Superior temporal gyrus (tissue), 1 donor: ENCODE measurements around the gene EFHD2.
"Not testable (repeated sequence)": the region's sequence is repeated elsewhere in the genome, so short reads cannot be mapped to it uniquely, and the experiment has no call there.

Source experiments
- DNase-seq: peaks from one replicate; pipeline ENCODE4 v3.0.0-alpha.2; 2016; ENCODE audit errors: extremely low spot score

The EFHD2 gene, protein sequence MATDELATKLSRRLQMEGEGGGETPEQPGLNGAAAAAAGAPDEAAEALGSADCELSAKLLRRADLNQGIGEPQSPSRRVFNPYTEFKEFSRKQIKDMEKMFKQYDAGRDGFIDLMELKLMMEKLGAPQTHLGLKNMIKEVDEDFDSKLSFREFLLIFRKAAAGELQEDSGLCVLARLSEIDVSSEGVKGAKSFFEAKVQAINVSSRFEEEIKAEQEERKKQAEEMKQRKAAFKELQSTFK

DNA sequence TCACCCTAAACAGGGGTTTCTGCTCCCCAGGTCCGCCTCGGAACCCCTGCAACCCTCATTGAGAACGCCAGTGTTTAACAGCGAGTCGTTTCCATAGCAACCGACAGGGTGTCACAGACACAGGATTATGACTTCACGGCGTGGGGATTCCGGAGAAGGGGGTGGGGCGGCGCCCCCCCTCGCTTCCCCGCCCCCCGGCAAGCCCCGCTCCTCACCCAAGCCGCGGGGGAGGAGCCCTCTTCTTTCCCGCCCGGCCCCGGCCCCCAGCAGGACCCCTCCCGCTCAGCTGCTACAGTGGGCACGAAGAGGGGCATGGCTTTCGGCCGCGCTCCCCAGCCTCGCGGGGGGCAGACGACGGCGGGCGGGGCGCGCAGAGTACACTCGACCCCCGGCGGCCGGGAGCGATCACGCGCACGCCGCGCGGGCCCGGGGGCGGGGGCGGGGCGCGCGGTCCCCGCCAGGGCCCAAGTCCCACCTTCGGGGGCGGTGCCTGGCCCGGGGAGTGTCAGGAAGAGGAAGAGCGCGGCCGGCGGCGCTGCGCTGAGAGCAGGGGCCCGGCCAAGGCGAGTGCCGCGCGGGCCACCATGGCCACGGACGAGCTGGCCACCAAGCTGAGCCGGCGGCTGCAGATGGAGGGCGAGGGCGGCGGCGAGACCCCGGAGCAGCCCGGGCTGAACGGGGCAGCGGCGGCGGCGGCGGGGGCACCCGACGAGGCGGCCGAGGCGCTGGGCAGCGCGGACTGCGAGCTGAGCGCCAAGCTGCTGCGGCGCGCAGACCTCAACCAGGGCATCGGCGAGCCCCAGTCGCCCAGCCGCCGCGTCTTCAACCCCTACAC, at the start of gene EFHD2:
Gene EFHD2, plus strand, starts transcription at position 501 of the 835 bp plus-strand sequence. Its CDS starts 84 bp downstream, at position 585.
- DNase-seq, result peak; percentile 51

DNA sequence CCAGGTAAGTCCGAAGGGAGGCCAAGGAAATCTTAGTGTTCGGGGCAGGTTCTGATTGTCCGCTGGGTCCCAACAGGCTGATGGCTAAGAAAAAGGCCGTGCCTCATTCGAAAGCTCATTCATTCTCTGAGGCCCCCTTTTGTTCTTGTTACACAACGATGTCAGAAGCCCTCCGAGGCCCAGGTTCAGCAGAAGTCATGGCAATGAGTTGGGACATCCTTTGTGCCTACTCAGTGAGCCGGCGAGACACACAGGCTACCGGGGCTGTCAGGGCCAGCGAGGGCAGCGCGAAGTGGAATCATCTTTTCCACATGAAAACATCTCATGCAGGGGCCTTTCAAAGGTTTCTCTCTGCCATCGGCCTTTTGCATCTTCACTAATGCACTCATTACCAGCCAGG, 49.0 kb upstream of the EFHD2 start:
- no peak for DNase-seq

DNA sequence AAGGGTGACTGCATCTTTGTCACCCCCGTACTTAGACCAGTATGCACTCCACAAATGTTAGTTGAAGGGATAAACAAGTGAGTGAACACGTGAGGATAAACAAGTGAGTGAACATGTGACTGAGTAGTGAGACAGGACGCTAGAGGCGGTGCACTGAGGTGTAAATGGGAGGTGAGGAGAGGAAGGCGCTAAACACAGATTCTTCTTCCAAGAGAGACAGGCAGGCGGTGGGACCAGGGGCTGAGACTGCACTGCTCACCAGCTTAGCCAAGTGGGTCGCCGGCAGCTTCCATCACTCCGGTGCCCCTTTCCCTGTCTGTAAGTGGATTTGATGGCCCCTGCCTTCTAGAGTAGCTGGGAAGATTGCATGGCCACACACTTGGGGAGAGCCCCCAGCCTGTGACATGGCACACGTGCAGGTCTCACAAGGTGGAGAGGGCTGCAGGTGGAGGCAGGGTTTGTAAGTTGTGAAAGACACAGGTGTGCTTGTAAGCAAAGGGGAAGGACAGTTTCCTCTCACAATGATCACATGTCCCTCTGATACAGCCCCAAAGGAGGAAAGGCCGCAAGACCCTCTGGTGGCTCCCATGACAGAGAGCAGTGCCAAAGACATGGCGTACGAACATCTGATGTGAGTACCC, 47.5 kb upstream of the EFHD2 start:
- no peak for DNase-seq

DNA sequence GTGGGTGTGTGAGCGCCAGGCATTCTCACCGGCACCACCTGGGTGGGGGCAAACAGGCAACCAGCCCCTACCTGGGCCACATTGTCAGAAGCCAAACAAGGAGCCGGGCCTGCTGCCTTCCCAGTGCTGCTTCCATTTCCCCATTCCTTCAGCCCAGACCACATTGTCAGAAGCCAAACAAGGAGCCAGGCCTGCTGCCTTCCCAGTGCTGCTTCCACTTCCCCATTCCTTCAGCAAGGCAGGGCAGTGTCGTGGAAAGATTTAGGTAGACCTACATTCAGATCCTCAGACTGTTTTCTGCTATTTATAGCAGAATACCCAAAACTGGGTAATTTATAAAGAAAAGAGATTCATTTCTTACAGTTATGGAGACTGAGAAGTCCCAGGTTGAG, 47.0 kb upstream of the EFHD2 start:
- DNase-seq, result no peak

DNA sequence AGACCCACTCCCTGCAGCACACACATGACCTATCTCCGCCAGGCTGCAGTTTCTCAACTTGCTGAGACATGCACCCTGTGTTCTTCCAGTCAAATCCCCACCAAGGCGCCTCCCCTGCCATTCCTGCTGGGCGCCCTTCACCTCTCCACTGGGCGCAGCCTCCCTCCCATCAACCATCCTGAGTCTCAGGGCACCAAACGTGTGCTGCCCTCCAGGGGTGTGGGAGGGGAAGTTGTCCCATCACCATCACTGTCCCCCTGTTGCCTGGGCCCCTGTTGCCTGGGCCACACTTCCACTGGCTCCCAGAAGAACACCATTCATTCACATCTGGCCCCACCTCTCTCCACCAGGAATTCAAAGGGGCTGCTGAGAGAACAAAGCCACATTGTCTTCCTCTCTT, 44.9 kb upstream of the EFHD2 start:
- no peak for DNase-seq

DNA sequence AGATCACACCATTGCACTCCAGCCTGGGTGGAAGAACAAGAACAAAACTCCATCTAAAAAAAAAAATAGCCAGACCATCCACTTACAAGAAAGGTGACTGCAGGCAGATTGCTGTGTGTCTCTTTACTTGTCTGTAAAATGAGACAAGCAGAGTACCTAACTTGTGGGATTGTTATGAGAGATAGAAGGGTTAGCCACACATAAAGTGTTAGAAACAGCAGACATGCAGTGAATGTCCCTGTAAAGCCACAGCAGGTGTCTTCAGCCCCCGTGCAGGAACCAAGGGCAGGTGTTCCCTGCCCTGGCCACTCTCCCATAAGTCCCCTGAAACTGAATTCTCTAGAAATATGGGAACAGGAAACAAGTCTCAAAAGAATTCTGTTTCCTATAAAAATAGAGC, 40.8 kb upstream of the EFHD2 start:
- no peak for DNase-seq

DNA sequence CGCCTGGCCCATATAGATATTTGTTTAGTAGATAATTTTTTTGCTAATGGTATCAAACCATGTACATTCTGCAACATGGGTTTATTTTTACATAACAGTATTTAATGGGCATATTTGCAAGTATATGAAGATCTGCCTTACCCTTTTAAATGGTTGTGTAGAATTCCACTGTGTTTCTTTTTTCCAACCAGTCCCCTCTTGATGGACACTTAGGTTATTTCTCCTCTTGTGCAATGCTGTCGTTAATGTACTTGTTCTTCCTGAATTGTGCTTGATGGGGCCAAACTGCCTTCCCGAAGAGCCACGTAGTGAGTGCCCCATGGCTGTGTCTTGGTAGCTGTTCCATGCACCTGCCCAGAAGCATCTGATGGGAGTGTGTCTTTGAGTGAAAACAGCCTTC, 39.4 kb upstream of the EFHD2 start:
- no peak for DNase-seq

DNA sequence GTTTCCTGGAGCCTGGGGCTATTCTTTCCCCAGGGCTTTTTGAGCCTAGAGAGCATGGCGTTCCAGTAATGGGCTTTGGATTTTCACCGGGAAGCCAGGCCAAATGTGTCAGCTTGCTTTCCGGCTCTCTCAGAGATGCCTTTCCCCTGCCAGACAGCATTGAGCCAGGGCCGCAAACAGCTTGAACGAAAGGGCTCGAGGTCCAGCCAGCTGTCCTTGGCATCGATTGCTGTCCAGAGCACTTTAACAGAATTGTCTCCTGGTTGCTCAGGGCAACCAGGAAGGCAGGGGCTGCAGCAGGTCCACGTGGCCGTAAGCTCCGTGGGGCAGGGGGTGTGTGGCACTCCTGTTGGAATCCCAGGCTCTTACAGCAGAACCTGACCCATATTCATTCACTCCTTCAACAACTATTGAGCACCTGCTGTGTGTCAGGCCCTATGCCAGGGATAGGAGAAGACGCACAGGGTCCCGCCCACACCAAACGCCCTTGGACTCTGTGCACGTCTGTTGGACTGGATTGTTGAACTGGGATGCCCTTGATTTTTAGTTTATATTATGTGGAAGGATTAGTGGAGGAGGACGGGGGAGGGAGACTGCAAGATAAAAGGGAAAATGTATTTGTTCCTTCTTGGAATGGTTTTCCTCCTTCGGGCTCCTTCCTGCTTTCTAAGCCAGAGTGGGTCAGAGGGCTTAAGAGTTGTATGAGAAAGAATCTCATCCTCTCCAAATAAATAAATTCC, 38.7 kb upstream of the EFHD2 start:
- DNase-seq, result no peak

DNA sequence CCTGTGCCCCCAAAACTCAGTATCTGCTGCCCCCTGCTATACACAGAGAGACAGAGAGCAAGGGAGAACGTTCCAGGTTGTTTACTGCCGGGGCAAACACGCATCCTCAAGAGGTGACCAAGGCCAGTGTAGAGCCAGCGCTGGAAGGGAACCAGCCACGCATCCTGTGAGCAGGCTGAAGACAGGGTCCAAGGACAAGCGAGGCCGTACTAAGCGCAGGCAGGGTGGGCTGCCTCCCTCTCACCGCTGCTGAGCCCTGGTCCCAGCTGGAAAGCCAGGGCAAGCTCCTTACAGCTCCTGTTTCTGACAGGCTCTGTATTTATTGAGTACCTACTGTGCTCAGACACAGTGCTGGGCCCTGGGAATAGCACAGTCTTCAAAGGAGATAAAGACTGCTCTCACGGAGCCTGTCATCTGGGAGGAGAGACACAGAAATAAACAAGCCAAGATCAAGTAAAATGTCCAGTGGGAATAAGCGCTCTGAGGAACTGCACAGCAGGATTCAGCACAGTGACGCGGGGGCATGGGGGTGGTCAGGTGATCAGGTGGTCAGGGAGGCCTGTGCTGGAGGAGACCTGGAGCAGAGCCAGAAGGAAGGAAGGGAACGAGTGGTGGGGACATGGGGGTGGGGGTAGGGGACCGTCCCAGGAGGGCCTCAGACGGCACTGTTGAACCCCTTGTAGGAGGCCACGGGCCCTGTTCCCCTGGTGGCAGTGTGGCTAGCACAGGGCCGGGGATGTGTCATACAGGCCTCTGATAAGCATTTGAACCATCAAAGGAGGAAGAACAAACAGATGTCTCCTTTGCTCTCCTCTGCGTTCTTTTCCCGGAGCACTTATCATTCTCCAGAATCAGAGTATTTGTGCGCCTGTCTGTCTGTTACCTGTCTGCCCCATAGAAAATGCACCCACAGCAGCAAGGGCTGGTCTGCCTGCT, 37.8 kb upstream of the EFHD2 start:
- no peak for DNase-seq

DNA sequence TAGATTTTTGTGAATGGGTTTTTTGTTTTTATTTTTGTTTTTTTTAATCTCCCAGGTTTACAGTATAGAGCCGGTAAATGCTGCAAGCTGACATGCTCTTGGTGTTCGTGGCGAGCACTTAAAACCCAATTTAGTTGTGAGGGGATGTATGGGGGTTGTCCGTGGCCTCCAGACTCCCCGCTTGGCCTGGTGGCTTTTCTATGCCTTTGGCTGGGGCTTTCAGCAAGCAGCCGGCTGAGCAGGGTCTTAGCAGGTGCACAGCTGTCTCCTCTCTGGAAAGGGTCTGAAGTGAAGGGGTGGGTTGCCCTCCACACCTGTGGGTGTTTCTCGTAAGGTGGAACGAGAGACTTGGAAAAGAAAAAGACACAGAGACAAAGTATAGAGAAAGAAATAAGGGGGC, 31.0 kb upstream of the EFHD2 start:
- no peak for DNase-seq

DNA sequence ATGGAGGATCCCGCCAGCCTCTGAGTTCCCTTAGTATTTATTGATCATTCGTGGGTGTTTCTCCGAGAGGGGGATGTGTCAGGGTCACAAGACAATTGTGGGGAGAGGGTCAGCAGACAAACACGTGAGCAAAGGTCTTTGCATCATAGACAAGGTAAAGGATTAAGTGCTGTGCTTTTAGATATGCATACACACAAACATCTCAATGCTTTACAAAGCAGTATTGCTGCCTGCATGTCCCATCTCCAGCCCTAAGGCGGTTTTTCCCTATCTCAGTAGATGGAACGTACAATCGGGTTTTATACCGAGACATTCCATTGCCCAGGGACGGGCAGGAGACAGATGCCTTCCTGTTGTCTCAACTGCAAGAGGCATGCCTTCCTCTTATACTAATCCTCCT, 30.5 kb upstream of the EFHD2 start:
- not testable (repeated sequence) for DNase-seq

DNA sequence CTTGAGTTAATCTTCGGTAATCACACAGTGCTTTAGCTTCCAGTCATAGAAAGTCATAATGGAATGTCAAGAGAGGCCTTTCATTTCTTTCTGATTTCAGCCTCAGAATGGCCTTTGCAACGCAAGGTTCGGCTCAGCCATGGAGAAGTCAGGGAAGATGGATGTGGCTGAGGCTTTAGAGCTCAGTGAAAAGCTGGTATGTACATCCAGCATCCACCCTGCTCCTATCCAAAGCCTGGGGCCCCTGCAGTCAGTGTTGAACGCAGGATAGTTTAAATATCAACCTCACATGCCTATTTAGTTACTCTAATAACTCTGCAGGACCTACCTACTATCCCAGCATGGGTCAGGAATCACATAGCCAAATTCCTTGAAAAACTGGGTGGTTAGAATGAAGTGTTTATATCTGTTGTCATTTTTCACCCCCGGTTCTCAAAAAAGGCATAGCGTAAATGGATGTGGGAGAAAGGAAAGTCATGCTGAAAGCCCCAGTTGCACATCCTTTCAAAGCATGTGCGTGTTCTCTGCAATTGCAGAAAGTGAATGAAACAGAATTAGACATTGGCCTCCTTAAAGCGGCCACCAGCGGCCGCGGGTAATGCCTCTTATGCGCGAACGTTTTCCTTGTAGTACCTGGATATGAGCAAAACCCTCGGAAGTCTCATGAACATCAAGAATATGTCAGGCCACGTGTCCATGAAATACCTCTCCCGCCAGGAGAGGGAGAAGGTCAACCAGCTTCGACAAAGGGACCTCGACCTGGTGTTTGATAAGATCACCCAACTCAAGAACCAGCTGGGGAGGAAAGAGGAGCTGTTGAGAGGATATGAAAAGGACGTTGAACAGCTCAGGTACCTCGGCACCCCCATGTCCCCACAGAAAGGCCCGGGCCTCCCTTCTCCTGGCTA, 28.8 kb upstream of the EFHD2 start:
- DNase-seq, result no peak

DNA sequence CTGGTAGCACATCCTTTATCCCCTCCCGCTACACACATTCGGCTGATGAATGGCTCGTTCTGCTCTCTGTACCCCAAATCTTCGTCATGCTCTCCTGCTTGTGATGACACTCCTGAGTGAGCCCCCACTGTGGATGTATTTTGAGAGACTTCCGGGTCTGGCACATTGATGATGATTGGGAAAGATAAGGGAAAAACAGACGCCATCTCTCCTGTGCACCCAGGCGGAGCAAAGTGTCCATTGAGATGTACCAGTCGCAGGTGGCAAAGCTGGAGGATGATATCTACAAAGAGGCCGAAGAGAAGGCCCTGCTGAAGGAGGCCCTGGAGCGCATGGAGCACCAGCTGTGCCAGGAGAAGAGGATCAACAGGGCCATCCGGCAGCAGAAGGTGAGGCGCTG, 27.9 kb upstream of the EFHD2 start:
- no peak for DNase-seq

DNA sequence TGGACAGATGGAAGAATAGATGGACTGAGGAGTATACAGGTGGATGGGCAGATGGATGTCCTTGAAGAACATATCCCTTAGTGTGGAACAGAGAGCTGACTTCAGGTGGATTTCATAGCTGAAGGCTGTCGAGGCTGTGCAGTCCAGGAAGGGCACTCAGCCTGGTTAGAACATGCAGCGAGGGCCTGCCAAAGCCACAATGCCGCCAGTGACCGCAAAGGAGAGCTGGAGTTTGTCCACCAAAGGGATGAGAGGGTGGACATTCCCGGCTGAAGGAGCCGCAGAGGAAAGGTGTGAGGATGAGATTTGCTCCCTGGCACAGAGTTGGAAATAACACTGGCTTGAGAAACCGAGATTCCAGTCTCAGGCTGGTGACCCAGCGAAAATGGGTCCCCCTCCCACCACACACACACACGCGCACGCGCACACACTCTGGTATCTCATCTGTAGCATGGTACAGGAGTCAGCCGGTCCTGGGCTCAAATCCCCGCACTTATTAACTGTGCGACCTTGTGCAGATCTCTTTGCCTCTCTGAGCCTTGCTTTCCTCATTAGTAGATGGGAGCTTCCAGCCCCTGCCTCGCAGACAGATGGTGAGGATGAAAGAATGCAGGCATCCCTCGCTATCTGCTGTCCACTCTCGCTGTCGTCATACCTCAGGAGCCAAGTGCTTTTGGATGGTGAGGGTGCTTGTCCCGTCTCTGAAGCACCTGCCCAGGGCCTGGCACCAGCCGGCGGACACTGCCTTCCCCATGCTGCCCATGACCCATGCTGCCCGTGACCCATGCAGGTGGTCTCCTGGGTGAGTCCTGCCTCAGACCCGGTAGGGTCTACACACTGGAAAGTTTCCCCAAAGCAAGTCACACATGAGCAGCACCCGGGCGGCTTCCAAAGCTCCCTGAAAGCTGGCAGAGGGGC, 26.8 kb upstream of the EFHD2 start:
- DNase-seq, result no peak

DNA sequence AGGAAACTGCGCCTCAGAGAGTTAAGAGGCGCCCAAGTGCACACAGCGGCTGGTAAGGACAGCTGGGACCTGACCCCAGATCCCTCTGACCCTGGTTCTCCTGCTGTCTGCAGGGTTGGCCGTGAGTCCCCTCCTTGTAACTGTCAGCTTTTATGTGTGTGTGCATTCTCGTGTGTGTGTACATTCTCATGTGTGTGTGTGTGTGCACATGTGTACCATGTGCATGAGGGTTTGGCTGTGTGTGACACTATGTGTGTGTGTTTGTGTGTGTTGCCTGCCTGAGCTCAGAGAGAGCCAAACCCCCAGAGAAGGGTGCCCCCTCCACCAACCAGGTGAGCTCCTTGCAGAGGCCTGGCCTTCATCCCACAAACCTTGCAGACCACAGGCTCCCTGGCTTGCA, 25.9 kb upstream of the EFHD2 start:
- no peak for DNase-seq

DNA sequence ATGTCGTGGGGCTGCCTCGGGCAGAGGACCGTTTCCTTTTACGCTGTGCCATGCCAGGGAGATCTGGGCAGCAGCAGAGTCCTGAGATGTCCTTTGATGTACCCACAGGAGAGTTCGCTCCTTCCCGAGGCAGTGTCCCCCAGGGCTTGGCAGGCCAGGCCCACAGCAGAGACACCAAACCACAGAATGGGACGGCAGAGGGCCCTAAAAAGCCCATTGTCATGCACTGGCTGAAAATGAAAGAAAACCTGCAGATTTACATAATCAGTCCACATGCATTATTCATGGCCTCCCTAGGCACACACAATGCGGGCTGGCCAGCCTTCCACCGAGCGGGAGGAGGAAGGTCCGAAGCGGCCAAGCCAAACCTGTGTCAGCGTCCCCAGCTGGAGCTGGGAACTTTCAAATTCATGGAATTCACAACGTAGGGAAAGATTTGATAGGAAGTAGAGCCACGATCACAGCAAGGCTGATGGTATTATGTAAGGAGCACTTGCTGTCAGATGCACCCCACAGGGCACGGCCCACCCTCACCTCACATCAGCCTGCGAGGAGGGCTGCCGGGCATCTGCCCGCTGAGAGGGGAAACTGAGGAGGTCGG, 25.3 kb upstream of the EFHD2 start:
- peak; percentile 85 for DNase-seq

DNA sequence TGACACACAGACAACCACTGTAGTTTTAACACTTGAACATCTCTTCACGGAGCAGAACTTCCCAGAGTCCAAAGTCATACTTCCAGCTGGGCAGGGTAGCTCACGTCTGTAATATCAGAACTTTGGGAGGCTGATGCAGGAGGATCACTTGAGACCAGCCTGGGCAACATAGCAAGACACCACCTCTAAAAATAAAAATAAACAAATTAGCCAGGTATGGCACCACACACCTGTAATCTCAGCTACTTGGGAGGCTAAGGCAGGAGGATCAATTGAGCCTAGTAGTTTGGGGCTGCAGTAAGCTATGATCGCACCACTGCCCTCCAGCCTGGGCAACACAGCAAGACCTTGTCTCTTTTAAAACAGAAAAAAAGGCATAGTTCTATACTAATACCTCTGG, 24.3 kb upstream of the EFHD2 start:
- no peak for DNase-seq

DNA sequence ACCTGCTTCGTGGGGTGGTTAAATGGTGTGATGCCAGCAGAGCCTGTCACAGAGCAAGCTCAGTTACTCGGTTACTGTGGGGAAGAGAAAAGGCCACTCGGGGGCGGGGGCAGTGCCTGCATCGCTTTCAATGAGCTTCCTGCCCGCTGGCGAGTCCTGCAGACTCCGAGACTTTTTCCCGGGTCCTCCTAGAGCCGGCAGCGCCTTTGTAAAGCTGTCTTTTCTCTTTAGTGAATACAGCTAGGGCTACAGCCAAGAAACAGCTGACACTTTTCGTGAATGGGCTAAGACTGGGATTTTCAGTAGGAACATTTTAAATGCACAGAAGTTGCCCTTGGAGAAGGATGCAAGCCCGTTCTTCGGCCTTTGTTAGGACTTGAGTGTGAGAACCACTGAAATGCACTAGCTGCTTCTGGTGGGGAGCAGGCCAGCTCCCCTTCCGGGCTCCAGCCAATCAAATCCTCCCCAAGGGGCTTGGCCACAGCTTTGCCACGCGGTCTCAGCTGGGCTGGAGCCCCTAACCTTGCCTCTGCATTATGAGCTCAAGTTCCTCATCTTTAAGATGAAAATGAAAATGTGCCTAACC, 23.4 kb upstream of the EFHD2 start:
- peak; percentile 62 for DNase-seq
